GM18508 (cell line): ENCODE data around the gene SLC9A8.
"Not testable (repeated sequence)": the region's sequence is repeated elsewhere in the genome, so short reads cannot be mapped to it uniquely, and the experiment has no call there.

Experiments
- ATAC-seq: cut with Tn5 transposase; IDR thresholded peaks from one replicate; pipeline ENCODE4 v1.9.1; 2021; ENCODE audit warnings: moderate number of reproducible peaks; ENCODE audit not compliant: insufficient read depth, unreplicated experiment

SLC9A8 gene

GRCh38 chr20:49786668-49787370 lies 25.8 kb upstream of the SLC9A8 start:
- no peak for ATAC-seq

GRCh38 chr20:49787371-49788357 lies 25.0 kb upstream of the SLC9A8 start:
- ATAC-seq: no peak

GRCh38 chr20:49790077-49790798 lies 22.4 kb upstream of the SLC9A8 start:
- no peak for ATAC-seq

GRCh38 chr20:49791165-49791564 lies 21.5 kb upstream of the SLC9A8 start:
- no peak for ATAC-seq

GRCh38 chr20:49792006-49792405 lies 20.6 kb upstream of the SLC9A8 start:
- no peak for ATAC-seq

- ATAC-seq: no peak
These were observed 20.0 kb upstream of the SLC9A8 start for GRCh38 chr20:49792611-49793010.

- ATAC-seq: no peak
These were observed 18.1 kb upstream of the SLC9A8 start for GRCh38 chr20:49794336-49795134.

GRCh38 chr20:49795135-49795424 lies 17.5 kb upstream of the SLC9A8 start:
- ATAC-seq: no peak

- ATAC-seq: no peak
These were observed 15.9 kb upstream of the SLC9A8 start for GRCh38 chr20:49796600-49797343.

GRCh38 chr20:49797344-49797615 lies 15.3 kb upstream of the SLC9A8 start:
- ATAC-seq: no peak

- no peak for ATAC-seq
These were observed 13.9 kb upstream of the SLC9A8 start for GRCh38 chr20:49798718-49799117.

- ATAC-seq: no peak
These were observed 12.9 kb upstream of the SLC9A8 start for GRCh38 chr20:49799698-49800097.

- ATAC-seq: no peak
These were observed 9.2 kb upstream of the SLC9A8 start for GRCh38 chr20:49803418-49803817.

GRCh38 chr20:49804364-49804763 lies 8.3 kb upstream of the SLC9A8 start:
- no peak for ATAC-seq

GRCh38 chr20:49805224-49805876 lies 7.3 kb upstream of the SLC9A8 start:
- not testable (repeated sequence) for ATAC-seq

- ATAC-seq: no peak
These were observed 3.9 kb upstream of the SLC9A8 start for GRCh38 chr20:49808753-49809152.

GRCh38 chr20:49809803-49810359 lies 2.7 kb upstream of the SLC9A8 start:
- no peak for ATAC-seq

- ATAC-seq: no peak
These were observed 2.0 kb upstream of the SLC9A8 start for GRCh38 chr20:49810491-49811190.
